ENCODE measurements around the gene BPGM.

- TF ChIP-seq CTCF (IDR thresholded peaks at IDR 0.05): no peak
- TF ChIP-seq POLR2AphosphoS5 (IDR thresholded peaks at IDR 0.05): no peak
- no peak for TF ChIP-seq POLR2A (IDR thresholded peaks at IDR 0.05)
Measured at GRCh38 chr7:134709197-134709596, 62.5 kb downstream of the BPGM start.
